ENCODE measurements around the gene BLOC1S5.
"Not testable (repeated sequence)": the region's sequence is repeated elsewhere in the genome, so short reads cannot be mapped to it uniquely, and the experiment has no call there.

BLOC1S5 gene

DNA sequence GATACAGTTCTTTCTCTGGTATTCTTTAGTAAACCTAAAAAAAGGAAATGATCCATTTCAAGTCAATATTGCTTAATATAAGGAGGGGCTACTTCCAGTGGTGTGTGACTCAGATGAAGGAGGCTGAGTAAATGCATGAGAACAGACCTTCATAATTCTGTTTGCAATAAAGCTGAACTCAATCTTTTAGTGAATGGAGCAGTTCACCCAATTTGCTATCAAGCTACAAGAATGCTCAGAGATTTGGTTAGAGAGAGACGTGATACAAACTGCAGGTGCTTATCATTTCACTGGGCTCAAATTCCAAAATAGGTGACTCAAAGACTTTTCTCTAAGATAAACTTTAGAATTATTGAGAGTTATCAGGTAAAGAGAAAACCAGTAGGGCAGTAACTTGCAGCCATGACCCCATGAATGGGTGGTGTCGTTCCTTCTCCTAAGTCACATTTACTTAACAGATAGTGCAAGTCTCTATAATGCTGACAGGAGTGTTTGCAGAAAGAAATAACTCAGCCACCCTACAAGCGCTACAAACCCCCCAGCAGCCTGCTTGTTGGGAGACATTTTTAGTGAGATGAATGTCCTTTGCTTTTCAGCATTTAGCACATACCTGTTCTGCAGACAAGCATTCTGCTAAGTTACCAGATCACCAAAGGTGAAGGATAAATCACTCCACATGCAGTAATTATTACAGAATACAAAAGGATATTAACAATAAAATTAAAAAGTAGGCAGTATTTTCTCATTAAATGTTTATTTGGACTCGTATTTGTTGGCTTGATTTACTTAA lies 16.4 kb upstream of the BLOC1S5 start:
- no peak for DNase-seq

DNA sequence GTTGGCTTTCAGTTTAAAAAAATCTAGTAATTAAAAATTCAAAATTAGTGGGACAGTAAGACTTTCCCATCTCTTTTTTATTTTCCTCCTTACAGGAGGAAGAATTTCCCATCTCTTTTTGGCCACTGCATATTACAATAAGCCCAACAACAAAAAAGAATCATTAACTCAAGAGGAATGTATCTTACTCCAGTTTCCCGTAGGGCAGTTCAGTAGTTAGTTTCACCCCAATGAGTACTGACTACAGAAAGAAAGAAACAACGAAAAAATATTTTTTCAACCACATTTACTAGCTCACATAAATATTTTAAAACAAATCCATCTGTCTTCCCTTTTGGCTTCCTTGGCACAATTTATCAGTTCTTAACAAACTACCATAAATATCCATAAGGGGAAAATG lies 14.9 kb upstream of the BLOC1S5 start:
- no peak for DNase-seq

DNA sequence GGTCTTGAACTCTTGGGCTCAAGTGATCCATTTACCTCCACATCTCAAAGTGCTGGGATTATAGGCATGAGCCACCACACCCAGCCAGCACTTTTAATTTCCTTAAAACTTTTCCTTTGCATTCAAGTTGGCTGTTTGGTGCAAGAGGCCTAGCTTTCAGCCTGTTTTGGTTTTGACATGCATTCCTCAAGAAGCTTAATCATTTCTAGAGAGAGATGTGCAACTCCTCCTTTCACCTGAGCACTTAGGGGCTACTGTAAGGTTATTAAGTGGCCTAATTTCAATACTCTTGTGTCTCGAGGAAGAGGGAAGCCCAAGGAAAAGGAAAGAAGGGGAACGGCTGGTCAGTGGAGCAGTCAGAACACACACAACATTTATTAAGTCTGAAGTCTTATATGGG lies 13.8 kb upstream of the BLOC1S5 start:
- DNase-seq: no peak

DNA sequence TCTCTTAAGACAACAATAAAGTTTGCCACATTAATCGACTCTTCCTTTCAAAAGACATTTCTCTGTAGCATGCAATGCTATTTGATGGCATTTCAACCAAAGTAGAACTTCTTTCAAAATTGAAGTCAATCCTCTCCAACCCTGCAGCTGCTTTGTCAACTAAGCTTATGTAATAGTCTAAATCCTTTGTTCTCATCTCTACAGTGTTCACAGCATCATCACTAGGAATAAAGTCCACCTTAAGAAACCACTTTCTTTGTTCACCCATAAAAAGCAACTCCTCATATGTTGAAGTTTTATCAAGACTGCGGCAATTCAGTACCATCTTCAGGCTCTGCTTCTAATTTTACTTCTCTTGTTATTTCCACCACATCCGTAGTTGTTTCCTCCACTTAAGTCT lies 11.5 kb upstream of the BLOC1S5 start:
- DNase-seq: no peak

DNA sequence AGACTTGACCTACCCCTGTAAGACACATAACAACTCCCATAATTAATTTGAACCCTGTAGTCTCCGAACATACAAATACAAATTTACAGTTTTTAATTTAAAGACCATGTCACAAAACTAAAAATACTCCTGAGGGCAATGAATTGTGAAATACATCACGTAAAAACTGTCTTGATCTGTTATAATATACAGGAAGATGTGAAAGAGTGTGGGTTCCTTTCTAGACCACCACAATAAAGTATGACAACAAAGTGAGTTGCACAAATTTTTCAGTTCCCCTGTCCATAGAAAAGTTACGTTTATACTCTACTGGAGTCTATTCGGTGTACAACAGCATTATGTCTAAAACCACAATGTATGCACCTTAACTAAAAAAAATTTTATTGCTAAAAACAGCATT lies 11.0 kb upstream of the BLOC1S5 start:
- no peak for DNase-seq

DNA sequence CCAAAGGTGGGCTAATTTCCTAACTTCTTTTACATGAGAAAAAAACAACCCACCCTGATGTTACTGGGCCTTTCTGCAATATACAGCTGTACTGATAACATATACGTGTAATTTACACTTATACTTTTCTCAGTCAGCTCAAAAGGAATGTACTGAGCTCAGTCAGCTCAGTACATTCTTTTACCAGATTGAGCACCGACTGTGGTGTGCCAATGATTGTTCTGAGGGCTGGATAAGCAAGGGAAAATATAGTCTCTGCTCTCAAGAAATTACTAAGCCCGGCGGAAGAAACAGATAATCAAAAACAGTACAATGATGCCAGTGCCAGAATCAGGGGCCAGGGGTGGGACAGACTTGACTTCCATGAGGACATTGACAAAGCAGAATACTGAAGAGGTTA lies 10.0 kb upstream of the BLOC1S5 start:
- no peak for DNase-seq

DNA sequence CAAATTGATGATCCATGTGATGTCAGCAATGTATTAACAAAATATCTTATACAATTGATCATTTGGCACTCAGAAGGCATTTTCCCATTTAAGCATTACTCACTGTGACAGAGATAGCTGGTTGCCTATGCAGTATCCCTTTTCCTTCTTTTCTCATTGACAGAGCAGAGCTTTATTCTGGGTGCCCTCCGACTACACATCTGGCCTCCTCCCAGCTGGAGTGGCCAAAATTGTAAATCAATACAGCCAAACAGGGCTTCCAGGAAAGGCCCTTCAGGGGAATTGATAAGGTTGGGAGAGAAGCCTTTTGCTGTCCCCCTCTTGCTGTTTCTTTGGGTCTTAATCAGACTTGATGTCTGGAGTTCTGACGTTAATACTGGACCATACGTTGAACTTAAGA lies 9.6 kb upstream of the BLOC1S5 start:
- DNase-seq: no peak

DNA sequence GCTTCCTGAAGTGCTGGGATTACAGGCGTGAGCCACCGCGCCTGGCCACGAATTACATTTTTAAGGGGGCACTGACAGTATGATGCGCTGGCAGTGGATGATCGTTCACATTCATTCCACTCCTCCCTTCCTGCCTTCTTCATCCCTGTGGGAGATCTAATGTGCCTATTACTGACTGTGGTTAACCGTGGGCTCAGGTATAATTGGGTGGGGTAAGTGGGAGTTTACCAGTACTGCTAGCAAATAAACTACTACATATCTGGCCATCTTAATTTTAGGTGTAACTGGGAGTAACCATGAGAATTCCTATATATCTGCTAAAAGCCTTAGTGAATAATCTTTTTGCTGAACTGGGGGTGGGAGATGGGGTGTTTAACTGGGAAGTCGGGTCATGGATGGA lies 6.5 kb upstream of the BLOC1S5 start:
- no peak for DNase-seq

DNA sequence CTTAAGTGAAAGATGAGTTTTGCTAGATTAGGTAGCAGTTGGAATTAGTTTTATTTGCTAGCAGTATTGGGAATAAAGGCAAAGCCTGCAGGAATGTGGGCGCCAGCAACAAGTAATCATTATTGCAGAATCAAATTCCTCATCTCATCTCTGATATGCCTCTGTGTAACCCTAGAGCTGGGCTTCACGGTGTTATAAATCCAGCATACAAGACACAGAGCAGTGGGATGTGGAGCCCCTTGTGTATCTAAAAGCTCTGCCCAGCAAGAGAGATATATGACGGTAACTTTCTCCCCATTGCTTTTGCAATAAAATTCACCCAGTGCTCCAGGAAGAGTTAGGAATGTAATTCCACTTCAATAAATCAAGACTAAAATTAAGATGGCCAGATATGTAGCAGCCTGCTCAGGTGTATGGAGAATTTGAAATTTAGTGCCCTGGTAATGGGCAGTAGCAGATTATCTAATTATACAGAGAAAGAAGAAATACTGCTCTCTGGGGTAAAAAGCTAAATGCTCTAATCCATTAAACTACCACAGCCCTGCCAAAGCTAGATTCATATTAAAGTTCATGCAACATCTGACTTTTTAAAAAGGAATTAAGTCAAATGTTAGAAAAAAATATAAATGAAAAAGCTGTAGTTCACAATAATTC lies 5.6 kb upstream of the BLOC1S5 start:
- DNase-seq: no peak

DNA sequence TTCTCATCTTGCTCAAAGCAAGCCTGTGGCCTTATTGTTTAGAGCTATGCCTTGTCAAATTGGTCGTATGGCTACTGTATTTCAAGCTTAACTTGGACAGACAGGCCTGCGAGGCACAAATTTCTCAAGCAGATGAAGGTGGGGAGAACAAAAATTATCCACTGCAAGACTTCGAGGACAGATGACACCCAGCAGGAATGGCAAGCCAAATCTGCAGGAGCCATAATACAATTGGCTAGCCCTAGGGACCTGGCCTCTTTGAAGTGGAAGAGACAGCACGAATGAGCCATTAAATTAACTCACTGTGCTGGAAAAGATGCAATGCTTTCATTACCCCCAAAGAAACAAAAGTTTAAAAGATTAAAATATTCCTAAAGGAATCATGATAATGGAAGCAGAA lies 5.0 kb upstream of the BLOC1S5 start:
- no peak for DNase-seq

DNA sequence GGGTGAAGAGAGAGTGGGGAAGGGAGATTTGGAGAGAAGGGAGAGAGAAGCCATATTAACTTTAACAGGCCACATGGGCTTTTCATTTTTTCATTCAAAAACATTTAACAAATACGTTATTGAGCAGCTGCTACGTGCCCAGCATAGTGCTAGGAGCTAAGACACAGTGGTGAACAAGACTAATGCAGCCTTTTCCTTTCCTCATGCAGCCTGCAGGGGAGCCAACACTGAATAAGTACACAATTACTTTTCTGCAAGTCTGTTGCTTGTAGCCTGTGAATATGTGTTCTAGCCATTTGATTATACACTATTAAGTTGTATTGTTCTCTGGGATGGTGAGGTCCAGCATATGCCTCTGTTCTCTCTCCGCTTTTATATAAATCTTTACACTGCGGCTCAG lies 1.9 kb upstream of the BLOC1S5 start:
- DNase-seq: no peak

DNA sequence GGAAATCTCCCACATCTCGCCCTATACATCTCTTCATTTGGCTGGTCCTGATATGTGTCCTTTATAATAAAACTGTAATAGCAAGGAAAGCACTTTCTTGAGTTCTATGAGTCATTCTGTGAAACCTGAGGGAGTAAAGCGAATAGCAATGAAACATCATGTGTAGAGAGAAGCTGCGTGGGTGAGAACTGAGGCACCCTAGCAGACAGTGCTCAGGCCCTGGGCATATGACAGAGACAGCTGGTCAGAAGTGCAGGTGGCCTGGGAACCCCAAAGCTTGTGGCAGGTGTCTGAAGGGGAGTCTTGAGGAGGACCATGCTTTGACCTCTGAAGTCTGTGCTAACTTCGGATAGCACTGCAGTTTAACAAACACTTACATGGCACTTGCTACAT lies 1.3 kb upstream of the BLOC1S5 start:
- no peak for DNase-seq

DNA sequence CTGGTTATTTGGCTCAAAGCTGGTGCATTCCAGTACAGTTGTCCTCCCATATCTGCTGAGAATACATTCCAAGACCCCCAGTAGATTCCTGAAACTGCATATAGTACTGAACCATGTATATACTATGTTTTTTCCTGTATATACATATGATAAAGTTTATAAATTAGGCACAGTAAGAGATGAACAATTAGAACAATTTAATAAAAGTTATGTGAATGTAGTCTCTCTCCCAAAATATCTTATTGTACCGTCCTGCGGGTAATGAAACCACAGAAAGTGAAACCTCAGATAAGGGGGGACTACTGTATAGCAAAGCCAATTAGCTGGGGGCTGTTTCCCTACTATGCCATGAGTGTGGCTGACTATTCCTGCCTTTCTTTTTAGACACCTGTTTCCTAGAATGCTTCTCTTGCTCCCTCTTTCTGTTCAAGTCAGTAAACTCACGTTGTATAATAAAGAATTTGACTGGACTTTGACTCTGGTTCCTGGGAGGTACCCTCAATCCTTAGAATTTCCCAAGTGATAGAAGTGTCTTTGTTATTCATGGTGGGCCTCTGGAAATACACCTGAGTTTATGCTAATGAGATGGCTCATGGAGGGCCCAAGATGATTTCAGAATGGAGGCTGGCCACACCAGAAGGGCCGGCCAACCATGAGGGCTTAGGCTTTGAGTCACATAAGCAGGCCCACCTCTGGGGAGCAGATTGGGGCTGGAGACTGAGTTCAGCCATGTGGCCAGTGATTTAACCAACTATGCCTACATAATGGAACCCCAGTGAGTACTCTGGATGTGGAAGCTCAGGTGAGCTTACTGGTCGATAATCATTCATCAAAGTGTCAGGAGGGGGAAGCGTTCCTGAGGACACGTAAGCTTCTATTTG lies 689 bp upstream of the BLOC1S5 start:
- DNase-seq: no peak

DNA sequence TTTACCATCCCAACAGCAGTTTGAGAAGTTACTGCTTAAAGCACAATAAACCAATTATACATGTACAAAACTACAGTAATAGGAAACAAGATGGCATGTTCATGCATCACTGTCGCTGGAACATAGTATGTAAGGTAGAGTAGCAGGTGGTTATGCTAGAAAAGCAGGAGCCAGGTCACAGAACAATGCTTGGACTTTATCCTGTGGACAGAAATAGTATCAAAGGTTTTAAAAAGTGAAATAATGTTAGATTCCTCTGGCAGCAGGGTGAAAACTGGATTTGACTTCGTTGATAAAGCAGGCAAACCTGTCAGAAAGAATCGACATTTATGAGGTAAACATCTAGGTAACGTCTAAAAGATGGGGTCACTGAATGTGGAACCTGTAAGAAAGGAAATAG lies 2.5 kb downstream of the BLOC1S5 start:
- DNase-seq: no peak

DNA sequence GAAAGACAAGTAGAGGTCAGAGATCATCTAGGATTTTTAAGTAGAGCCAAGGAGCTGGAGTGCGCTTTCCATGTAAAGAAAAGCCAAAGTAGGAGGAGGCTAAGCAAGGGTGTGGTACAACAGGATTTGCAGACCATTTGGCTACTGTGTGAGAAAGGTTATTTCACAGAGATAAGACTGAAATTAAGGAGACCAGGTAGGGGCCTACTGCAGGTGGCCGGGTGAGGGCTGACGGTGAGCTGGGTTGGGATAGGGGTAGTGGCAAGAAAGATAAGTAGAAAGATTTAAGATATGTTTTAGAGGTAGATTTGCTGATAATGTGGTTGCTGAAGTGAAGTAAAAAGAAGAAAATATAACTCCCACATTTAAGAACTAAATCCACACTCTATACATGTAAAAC lies 3.8 kb downstream of the BLOC1S5 start:
- DNase-seq: no peak

DNA sequence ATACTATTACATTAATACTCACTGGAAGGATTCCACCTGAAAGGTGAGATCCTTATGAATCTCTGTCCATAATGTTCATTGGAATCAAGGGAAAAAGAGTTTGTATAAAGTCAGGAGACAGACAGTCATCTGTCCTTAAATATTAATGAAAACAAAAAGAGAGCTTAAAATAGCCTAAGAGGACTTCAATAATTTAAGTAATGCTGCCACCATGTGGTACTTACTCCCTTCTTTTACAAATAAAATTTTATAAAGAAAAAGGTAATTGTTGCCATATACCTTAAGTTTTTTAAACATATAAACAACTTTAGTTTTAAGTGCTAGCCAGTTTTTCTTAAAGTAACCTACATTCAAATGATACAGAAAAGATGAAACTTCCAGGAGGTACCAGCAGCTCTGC lies 5.1 kb downstream of the BLOC1S5 start:
- DNase-seq: no peak

DNA sequence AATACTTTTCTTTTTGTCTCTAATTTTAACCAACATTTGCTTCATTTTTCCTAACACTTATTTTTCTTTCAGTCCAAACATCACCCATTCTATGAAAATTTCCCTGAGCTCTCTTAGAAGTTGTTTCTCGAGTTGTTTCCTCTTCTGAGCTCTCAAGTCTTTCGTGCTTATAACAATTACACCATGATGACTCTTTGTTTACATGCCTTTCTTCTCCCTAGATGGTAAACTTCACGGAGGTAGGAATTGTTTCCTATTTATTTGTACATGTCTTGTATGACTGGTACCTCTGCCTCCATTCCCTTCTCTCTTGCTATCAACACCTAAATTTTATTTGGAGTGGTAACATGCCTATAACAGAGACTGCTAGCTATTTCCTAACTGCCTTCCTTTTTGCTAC lies 6.4 kb downstream of the BLOC1S5 start:
- no peak for DNase-seq

DNA sequence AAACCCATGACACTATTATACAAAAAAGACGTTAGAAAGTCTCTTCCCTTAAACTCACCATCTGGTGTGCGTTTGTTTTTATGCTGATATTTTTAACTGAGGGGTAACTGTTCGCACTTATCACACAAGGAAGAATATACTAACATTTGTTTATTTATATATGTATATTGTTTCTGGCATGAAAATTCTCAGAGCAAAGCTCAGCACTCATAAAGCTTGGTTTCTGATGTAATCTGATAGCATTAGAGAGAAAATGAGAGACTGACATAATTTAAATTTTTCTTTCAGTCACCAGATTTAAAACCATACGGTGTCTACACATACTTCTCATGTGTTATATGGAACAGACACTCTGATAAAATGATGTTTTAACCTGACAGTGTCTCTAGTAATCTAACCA lies 6.9 kb downstream of the BLOC1S5 start:
- no peak for DNase-seq

DNA sequence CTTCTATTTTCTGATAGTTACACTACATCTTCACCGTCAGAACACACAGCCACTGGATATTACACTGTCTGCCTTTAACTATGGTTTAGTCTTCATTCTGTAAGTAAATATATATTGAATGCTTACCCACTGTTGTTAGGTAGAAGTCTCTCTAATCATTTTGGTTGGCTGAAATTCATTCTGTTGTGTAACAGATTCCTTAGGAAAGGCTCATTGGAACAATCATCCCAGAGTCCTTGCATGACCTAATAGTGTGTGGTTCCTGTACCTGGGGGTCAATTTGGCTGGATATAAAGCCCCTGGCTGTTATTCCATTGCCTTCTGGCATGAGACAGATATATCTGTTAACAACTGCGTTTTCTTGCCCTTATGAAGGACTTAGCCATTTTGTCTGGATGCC lies 9.9 kb downstream of the BLOC1S5 start:
- no peak for DNase-seq

DNA sequence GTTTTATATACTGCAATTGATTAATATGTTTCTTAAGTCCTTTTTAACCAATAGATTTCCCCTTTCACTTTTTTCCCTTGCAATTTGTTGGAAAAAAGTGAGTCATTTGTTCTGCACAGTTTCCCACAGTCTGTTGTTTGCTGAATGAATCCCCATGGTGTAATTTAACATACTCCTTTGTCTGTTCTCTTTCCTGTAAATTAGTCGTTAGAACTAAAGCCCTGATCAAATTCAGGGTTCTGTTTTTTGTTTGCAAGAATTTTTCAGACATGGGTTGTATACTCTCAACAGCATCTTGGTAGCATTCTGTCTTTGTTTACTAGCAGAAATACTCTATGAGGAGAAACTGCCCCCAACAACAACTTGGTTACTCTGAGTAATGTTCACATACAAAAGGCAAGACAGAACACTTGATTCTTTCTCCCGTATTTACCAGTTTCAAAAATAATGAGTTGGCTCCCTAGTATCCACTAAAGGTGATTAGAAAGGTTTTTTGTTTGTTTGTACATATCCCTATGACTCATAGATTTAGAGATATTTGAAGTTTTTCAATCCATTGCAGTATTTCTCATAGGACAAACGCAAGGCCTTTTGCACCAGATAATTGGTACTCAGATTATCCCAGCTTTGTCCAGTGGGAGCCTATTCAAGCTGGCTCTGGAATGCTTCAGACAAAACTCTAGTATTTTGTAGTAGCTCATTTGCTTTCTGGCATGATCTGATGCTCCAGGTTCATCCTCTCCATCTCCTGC lies 16.5 kb downstream of the BLOC1S5 start:
- no peak for DNase-seq

DNA sequence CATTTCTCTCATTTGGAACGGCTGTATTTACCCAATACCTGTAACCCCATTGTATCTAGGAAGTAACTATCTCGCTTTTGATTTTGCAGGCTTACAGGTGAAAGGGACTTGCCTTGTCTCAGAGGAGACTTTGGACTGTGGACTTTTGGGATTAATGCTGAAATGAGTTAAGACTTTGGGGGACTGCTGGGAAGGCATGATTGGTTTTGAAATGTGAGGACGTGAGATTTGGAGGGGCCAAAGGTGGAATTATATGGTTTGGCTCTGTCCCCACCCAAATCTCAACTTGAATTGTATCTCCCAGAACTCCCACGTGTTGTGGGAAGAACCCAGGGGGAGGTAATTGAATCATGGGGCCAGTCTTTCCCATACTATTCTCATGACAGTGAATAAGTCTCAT lies 18.4 kb downstream of the BLOC1S5 start:
- DNase-seq: not testable (repeated sequence)

DNA sequence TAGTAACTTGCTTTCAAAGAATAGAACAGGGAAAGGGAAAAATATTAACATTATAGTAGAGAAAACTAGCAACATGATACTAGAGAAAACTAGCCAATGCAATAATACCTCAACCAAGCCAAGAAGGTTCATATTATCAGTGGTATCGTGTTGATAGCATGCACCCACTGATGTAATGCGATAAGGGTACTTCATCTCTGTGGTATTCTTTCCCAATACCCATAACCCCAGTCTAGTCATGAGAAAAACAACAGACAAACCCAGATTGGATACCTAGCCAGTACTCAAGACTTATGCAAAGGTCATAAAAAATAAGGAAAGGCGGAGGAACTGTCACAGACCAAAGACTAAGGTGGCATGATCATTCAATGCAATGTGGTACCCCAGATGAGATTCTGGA lies 21.0 kb downstream of the BLOC1S5 start:
- DNase-seq: no peak

DNA sequence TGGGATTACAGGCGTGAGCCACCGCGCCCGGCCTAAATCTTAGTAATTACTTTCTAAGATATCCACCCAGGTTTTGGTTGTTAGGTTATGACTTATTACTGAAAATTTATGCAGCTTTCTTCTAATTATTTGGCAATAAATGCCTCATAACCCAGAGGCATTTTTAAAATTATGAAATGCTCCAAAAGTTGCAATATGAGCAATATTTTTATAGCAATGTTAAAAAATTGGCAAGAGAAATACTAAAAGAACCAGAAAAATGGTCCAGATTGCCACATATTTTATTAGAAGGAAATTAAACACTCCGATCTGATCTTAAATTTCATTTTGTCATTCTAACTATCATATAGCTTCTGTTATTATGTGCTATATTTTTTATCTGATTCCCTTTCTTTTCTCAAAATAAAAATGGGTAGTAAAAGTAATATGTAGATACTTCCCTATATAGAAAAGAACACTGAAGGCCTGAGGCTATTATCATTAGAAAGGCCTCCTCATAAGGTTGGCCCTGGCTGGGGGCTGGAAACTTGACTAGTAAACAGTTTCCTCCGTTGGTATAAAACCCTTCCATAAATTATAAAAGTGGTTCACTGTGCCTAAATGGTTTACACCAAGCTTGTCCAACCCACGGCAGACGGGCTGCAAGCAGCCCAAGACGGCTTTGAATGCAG lies 22.1 kb downstream of the BLOC1S5 start:
- no peak for DNase-seq

Data from left hindlimb (tissue), 1 donor.